RWPE1 (cell line): Measurements from ENCODE around the gene RERE.

Experiments
- CTCF ChIA-PET: fragments of 350-600 bp; sonication (Branson Sonifier 250); formaldehyde crosslinking; extraction: SDS; loops from one replicate; lab custom pipeline; 2021; lab: Yijun Ruan, JAX
- POLR2A ChIA-PET: fragments of 400-600 bp; formaldehyde crosslinking; extraction: SDS; loops from one replicate; lab custom pipeline; 2020; ENCODE audit warnings: antibody characterized with exemption; ENCODE audit not compliant: low non-redundant PET; lab: Yijun Ruan, JAX
- DNase-seq: peaks from one replicate; pipeline ENCODE4 v3.0.0; 2012; ENCODE audit warnings: low spot score
- H3K27ac ChIP-seq: fragments of 450-650 bp; 2 replicates; pipeline ENCODE4 v1.5.1; 2017
- TF ChIP-seq, protein P1 (sequence below): fragments of 450-650 bp; conservative IDR thresholded peaks from 2 replicates; pipeline ENCODE4 v1.5.1; 2017; ENCODE audit warnings: low read depth, mild to moderate bottlenecking

Gene RERE

DNA sequence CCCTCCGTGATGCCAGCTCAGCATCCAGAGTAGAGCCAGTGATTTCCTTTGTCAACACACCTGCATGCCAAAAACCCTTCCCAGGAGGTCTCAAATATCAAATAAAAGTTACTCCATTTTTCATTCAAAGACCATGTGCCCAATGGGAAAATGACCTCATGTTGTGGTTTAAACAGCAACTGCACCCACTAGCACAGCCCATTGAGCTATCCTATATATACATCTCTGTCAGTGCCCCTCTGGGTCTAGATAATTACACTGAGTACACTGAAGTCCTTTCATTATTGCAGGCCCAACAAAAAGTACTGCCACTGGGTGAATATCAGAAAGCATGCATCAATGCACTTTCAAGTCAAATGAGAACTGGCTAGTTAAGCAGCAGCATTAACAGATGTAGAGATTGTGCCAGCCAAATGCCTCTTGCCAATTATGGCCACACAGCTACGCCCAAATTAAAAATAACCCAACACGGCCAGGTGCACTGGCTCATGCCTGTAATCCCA, 381.8 kb downstream of the RERE start:
- CTCF ChIA-PET, result interaction anchor here (0.5 kb wide), 1 partner anchor 8 kb away, joined by 3 read pairs; no protein-coding TSS in a partner anchor
- DNase-seq, result no peak
- TF ChIP-seq, protein P1, sequence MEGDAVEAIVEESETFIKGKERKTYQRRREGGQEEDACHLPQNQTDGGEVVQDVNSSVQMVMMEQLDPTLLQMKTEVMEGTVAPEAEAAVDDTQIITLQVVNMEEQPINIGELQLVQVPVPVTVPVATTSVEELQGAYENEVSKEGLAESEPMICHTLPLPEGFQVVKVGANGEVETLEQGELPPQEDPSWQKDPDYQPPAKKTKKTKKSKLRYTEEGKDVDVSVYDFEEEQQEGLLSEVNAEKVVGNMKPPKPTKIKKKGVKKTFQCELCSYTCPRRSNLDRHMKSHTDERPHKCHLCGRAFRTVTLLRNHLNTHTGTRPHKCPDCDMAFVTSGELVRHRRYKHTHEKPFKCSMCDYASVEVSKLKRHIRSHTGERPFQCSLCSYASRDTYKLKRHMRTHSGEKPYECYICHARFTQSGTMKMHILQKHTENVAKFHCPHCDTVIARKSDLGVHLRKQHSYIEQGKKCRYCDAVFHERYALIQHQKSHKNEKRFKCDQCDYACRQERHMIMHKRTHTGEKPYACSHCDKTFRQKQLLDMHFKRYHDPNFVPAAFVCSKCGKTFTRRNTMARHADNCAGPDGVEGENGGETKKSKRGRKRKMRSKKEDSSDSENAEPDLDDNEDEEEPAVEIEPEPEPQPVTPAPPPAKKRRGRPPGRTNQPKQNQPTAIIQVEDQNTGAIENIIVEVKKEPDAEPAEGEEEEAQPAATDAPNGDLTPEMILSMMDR, result no peak
- POLR2A ChIA-PET, result no interaction called here
- no peak overlapping the region for H3K27ac ChIP-seq

DNA sequence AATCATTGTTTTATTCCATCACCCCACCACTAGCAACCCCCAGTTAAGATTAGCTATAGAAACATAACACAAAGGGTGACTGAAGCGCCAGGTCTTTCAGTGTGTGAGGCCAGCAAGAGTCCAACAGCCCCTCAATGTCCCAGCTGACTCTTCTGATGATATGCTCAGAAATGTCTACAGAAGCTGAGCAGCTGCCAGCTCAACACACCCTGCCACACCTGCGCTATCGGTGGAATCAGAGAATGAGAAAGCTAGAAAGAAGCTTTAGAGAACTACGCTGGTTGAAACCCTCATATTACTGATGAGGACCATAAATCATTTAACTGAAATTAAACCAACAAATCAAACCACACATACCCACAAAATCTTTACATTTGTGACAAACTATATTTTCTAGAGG, 383.3 kb downstream of the RERE start:
- H3K27ac ChIP-seq, result no peak overlapping the region
- ChIA-PET CTCF (no interaction called here), POLR2A (no interaction called here)
- DNase-seq, result no peak
- TF ChIP-seq, protein P1, result no peak

DNA sequence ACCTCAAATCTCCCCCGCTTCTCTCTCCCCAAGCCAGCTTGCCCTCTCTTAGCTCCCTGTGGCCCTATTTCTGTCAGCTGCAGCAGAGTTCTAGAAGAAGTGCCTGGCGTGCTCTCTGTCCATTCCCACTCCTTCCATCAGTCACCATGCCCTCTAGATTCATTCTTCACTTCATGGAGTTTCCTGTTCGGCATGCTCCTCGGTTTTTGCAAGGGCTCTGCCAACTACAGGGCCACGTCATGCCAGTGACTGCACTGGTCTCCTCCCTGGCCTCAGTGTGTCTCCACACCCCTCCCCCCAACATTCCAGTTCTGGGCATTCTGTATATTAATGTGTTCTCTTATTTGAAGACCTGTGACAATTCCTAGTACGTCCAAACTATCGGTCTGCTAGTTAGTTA, 385.7 kb downstream of the RERE start:
- no peak overlapping the region for H3K27ac ChIP-seq
- no peak for DNase-seq
- ChIA-PET POLR2A (no interaction called here), CTCF (no interaction called here)
- TF ChIP-seq, protein P1, result no peak

GRCh38 chr1:8431019-8431418, 386.4 kb downstream of the RERE start:
- TF ChIP-seq, protein P1, result no peak
- POLR2A ChIA-PET, result no interaction called here
- DNase-seq, result no peak
- CTCF ChIA-PET, result no interaction called here
- no peak overlapping the region for H3K27ac ChIP-seq

DNA sequence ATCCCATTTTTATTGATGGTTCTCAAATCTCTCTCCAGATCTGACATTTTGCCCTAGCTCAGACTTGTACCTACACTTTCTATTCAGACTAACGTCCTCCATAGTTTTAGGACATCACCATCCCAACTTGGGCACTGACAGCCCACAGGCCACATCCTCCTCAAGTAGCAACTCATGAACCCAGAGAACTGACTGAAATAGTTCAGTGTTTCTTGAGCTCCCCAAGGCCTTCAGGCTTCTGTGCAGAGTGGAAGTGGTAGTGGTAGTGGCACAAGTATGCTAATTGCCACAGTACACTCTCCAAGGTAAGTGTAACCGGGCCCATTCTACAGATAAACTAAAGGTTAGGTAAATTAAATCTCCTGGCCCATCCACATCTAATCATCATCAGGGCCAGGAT, 387.0 kb downstream of the RERE start:
- TF ChIP-seq, protein P1, result no peak
- ChIA-PET CTCF (no interaction called here), POLR2A (no interaction called here)
- no peak for DNase-seq
- H3K27ac ChIP-seq, result no peak overlapping the region

DNA sequence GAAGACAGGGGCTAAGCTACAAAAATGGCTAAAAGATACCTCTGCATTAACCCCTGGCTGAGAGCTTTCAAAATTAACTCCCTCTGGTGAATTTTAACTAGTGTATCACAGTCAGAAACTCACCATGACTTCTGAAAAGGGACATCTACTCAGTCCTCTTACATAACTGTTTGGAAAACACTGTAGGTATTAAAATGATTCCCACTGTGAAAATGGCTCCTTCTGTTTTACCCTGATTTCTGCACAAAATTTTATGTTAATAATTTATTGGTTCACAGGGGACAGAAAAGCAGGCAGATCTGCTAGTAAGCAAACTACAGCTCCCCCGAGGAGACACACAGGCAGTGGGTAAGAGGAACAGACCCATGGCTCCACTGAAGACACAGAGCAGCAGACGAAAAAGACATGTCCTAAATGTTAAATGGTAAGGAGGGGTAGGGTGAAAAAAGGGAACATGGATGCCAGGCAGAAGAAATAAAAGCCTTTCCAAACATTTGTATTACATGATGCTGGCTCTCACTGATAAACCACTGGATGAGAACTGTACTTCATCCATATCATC, 387.8 kb downstream of the RERE start:
- TF ChIP-seq, protein P1, result no peak
- no peak for DNase-seq
- ChIA-PET CTCF (no interaction called here), POLR2A (no interaction called here)
- H3K27ac ChIP-seq, result no peak overlapping the region
